C4-2B (cell line): ENCODE data around the gene LIN28B.
"Not testable (repeated sequence)": the region's sequence is repeated elsewhere in the genome, so short reads cannot be mapped to it uniquely, and the experiment has no call there.

Experiments
- ZFX ChIP-seq: fragments of 450-650 bp; IDR thresholded peaks from 2 replicates; pipeline ENCODE4 v1.6.1; 2017
- TF ChIP-seq, protein P1 (sequence below): fragments of 450-650 bp; conservative IDR thresholded peaks from 2 replicates; pipeline ENCODE4 v1.5.1; 2017; ENCODE audit warnings: mild to moderate bottlenecking

DNA sequence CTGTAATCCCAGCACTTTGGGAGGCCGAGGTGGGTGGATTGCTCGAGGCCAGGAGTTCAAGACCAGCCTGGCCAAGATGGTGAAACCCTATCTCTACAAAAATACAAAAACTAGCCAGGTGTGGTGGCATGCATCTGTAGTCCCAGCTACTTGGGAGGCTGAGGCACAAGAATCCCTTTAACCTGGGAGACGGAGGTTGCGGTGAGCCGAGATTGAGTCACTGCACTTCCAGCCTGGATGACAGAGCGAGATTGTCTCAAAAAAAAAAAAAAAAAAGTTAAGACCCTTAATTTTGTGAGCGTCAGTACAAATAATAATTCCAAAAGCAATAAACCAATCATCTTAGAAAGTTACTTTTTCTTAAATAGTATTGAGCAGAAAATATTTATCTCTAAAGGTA lies 36.7 kb downstream of the LIN28B start:
- TF ChIP-seq, protein P1, sequence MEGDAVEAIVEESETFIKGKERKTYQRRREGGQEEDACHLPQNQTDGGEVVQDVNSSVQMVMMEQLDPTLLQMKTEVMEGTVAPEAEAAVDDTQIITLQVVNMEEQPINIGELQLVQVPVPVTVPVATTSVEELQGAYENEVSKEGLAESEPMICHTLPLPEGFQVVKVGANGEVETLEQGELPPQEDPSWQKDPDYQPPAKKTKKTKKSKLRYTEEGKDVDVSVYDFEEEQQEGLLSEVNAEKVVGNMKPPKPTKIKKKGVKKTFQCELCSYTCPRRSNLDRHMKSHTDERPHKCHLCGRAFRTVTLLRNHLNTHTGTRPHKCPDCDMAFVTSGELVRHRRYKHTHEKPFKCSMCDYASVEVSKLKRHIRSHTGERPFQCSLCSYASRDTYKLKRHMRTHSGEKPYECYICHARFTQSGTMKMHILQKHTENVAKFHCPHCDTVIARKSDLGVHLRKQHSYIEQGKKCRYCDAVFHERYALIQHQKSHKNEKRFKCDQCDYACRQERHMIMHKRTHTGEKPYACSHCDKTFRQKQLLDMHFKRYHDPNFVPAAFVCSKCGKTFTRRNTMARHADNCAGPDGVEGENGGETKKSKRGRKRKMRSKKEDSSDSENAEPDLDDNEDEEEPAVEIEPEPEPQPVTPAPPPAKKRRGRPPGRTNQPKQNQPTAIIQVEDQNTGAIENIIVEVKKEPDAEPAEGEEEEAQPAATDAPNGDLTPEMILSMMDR: not testable (repeated sequence)
- TF ChIP-seq ZFX: not testable (repeated sequence)
